ENCODE data around the gene BLVRA. TPM values are rescaled to one million over a fixed set of nuclear protein-coding genes. Genes with fewer than 3 reads are reported as not detected.

BLVRA gene
- total RNA-seq, 1 donor from 2014 or later: 65.6 TPM

DNA sequence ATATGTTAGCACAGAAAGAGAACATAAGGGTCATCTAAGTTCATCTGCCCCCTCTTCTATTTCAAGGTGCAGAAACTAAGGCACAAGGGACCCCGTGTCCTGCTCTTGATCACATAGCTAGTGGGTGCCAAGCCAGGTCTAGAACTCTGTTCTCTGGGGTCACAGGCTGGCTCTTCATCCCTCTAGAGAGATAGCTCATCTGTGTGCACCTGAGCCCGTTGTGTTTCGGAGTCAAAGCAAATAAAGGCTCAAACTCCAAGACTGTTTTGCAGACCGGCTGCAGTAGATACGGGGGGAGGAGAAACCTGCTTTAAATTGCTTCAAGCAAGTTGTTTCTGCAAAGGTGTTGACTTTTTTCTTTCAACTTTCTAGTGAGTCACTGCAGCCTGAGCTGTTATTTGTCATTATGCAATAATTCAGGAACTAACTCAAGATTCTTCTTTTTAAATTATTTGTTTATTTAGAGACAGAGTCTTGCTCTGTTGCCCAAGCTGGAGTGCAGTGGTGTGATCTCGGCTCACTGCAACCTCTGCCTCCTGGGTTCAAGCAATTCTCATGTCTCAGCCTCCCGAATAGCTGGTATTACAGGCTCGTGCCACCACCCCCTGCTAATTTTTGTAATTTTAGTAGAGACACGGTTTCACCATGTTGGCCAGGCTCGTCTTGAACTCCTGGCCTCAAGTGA is 6.5 kb downstream of the BLVRA start:
- TF ChIP-seq POLR2AphosphoS5 (IDR thresholded peaks at IDR 0.05; ENCODE audit: insufficient read depth in 1 of 2, low read depth in 1 of 2): peak in 1 of 2 donors; percentile 40
- TF ChIP-seq POLR2A (IDR thresholded peaks at IDR 0.05): no peak
- H3K4me1 ChIP-seq: peaks cover 31% of the 10 kb centered on the region
- no peaks in the 10 kb centered on the region for H3K36me3 ChIP-seq
- no peak overlapping the region for H3K4me3 ChIP-seq
- H3K27me3 ChIP-seq: no peaks in the 10 kb centered on the region
- H3K9me3 ChIP-seq: no peaks in the 10 kb centered on the region
- DNase-seq (ENCODE audit: extremely low spot score in 2 of 2): peak in 1 of 2 donors; percentile 85
- H3K27ac ChIP-seq: no peak overlapping the region
- intact Hi-C loops (cut with DNase I): no loop called here

GRCh38 chr7:43766564-43766963 is 8.1 kb downstream of the BLVRA start:
- TF ChIP-seq POLR2A (IDR thresholded peaks at IDR 0.05) (no peak), CTCF (IDR thresholded peaks at IDR 0.05) (no peak), POLR2AphosphoS5 (IDR thresholded peaks at IDR 0.05; ENCODE audit: insufficient read depth in 1 of 2, low read depth in 1 of 2) (no peak)
- Histone ChIP-seq H3K9me3 (no peaks in the 10 kb centered on the region), H3K27me3 (no peaks in the 10 kb centered on the region), H3K4me1 (peaks cover 27% of the 10 kb centered on the region), H3K27ac (no peak overlapping the region), H3K4me3 (no peak overlapping the region), H3K36me3 (peaks cover 0 to 4% of the 10 kb centered on the region in 2 donors)
- no peak for DNase-seq (ENCODE audit: extremely low spot score in 2 of 2)
- intact Hi-C loops (cut with DNase I): no loop called here

DNA sequence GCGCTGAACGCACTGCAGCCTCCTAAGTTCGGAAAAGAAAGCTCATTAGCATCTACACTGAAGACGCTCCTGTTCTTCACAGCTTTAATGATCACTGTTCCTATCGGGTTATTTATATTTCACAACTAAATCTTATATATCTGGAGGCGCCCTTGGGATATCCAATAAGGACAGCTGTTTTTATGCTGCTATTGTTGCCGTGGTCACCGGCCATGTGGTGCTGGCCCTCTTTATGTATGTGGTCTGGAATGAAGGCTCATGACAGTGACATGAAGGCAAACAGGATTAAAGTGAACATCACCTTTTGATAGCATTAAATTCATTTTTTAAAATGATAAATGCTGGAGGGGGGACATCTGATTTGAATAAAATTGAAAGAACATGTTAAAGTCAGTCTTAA is 8.8 kb downstream of the BLVRA start:
- no peak for DNase-seq (ENCODE audit: extremely low spot score in 2 of 2)
- Histone ChIP-seq H3K9me3 (no peaks in the 10 kb centered on the region), H3K27me3 (no peaks in the 10 kb centered on the region), H3K27ac (no peak overlapping the region), H3K4me3 (no peak overlapping the region), H3K4me1 (peaks cover 27% of the 10 kb centered on the region), H3K36me3 (peaks cover 0 to 12% of the 10 kb centered on the region in 2 donors)
- intact Hi-C loops (cut with DNase I): no loop called here
- TF ChIP-seq CTCF (IDR thresholded peaks at IDR 0.05): no peak
- no peak for TF ChIP-seq POLR2AphosphoS5 (IDR thresholded peaks at IDR 0.05; ENCODE audit: insufficient read depth in 1 of 2, low read depth in 1 of 2)
- TF ChIP-seq POLR2A (IDR thresholded peaks at IDR 0.05): no peak

DNA sequence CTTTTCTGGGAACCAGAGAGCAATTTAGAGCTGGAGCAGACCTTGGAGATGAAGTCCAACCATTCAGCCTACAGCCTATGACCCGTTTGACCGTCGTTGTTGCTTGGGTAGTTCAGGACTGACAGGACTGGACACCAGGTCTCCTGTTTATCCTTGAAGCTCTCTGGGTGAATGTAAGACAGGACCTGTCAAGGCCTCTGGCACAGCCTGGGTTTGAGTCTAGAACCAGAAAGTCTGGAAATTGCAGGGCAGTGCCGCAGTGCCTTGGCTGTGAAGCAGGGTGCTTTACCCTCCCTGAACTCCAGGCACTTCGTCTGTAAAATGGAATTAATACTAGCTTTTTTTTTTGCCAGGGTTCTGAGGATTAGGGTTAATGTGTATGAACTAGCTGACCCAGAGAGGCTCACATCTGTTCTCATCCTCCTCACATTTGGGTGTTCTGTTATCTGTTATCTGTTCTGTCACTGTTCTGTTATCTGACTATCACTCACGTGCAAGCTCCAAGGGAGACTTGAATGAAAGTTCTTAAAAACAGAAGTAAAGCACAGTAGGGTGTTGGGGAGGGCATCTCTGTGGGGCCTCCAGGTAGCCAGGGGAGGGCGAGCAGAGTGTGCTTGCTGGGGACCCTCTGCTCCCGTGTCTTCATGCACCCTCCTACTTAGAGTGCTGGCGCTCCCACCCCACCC is 9.9 kb downstream of the BLVRA start:
- DNase-seq (ENCODE audit: extremely low spot score in 2 of 2): no peak

GRCh38 chr7:43768887-43769272 is 10.4 kb downstream of the BLVRA start:
- H3K27ac ChIP-seq: no peak overlapping the region
- H3K4me3 ChIP-seq: no peak overlapping the region
- H3K27me3 ChIP-seq: no peaks in the 10 kb centered on the region
- peaks cover 15% of the 10 kb centered on the region for H3K4me1 ChIP-seq
- TF ChIP-seq POLR2A (IDR thresholded peaks at IDR 0.05): no peak
- no peak for TF ChIP-seq CTCF (IDR thresholded peaks at IDR 0.05)
- no peak for TF ChIP-seq POLR2AphosphoS5 (IDR thresholded peaks at IDR 0.05; ENCODE audit: insufficient read depth in 1 of 2, low read depth in 1 of 2)
- DNase-seq (ENCODE audit: extremely low spot score in 2 of 2): no peak
- H3K36me3 ChIP-seq: peaks cover 0 to 13% of the 10 kb centered on the region in 2 donors
- H3K9me3 ChIP-seq: no peaks in the 10 kb centered on the region
- intact Hi-C loops (cut with DNase I): no loop called here

More for the DNA sequence above, 9.9 kb downstream of the BLVRA start:
- Histone ChIP-seq H3K27ac (no peak overlapping the region), H3K36me3 (peaks cover 0 to 13% of the 10 kb centered on the region in 2 donors), H3K4me1 (peaks cover 19% of the 10 kb centered on the region), H3K4me3 (no peak overlapping the region), H3K9me3 (no peaks in the 10 kb centered on the region), H3K27me3 (no peaks in the 10 kb centered on the region)
- TF ChIP-seq CTCF (IDR thresholded peaks at IDR 0.05) (no peak), POLR2A (IDR thresholded peaks at IDR 0.05) (no peak), POLR2AphosphoS5 (IDR thresholded peaks at IDR 0.05; ENCODE audit: insufficient read depth in 1 of 2, low read depth in 1 of 2) (peak in 1 of 2 donors; percentile 17)
- intact Hi-C loops (cut with DNase I): no loop called here
